ENCODE data around the gene SART3. TPM values are rescaled to one million over a fixed set of nuclear protein-coding genes. Genes with fewer than 3 reads are reported as not detected.

Gene SART3
- total RNA-seq, 2 experiments from 2014 or later, result 81.2 to 99.7 TPM

GRCh38 chr12:108602209-108602705, 41.3 kb upstream of the SART3 start:
- CTCF ChIA-PET, result interaction anchor here (0.7 kb wide), 1 partner anchor 256 kb away, joined by 3 read pairs; no protein-coding TSS in a partner anchor
- no peaks in the 10 kb centered on the region for H3K36me3 Mint-ChIP-seq
- ATAC-seq, result no peak

DNA sequence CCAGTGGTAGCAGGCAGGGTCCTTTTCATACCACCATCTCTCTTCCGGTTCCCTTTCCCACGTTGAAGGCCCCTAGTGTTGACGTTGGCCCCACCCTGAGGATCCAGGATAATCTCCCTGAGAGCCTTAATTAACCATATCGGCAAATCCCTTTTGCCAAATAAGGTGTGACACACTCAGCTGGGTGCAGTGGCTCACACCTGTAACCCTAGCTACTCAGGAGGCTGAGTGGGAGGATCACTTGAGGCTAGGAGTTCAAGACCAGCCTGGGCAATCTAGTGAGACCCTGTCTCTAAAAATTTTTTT, 39.7 kb upstream of the SART3 start:
- H3K4me3 Mint-ChIP-seq, result no peak overlapping the region
- H3K27me3 Mint-ChIP-seq, result peaks cover 4% of the 10 kb centered on the region
- CTCF ChIA-PET, result interaction anchor here (2.1 kb wide), 1 partner anchor 17 kb away, joined by 6 read pairs; no protein-coding TSS in a partner anchor
- DNase-seq (no peak), ATAC-seq (no peak)
- H3K4me1 Mint-ChIP-seq, result peaks cover 2% of the 10 kb centered on the region
- H3K27ac Mint-ChIP-seq, result no peak overlapping the region
- no peaks in the 10 kb centered on the region for H3K36me3 Mint-ChIP-seq
- H3K9me3 Mint-ChIP-seq (ENCODE audit: low read depth), result no peaks in the 10 kb centered on the region

More at GRCh38 chr12:108602209-108602705, 41.3 kb upstream of the SART3 start:
- DNase-seq, result no peak
- Mint-ChIP-seq H3K9me3 (ENCODE audit: low read depth) (peaks cover 2% of the 10 kb centered on the region), H3K4me1 (peaks cover 2% of the 10 kb centered on the region), H3K27me3 (peaks cover 4% of the 10 kb centered on the region), H3K4me3 (no peak overlapping the region), H3K27ac (no peak overlapping the region)

DNA sequence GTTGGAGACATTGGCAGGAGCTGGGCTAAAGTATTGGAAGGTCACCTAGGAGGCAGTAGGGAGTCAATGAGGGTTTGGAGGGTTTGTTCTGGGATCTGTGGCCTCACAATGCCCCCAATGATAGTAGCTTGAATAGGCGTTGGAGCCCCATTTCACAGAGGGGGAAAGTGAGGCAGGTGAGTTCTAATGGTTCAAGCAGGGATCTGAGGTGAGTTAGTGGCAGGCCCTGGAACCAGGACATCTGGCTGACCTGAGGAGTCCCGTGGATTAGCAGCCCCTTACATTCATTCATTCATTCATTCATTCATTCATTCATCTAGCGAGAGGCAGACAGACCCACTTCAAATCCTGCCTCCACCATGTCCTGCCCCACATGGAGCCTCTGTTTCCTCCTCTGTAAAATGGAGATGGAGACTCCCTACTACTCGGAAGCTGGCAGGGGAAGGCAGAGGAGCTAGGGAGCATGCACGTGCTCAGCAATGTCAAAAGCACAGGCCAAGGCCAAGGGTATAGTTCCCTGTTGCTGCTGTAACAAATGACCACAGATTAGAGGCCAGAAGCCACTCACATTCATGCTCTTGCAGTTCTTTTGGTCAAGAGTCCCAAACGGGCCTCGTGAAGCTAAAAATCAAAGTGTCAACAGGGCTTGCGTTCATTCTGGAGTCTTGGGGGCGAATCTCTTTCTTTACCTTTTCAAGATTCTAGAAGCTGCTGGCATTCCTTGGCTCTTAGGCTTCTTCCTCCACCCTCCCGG, 39.2 kb upstream of the SART3 start:
- H3K4me1 Mint-ChIP-seq, result no peaks in the 10 kb centered on the region
- no peak overlapping the region for H3K4me3 Mint-ChIP-seq
- H3K27me3 Mint-ChIP-seq, result peaks cover 4% of the 10 kb centered on the region
- CTCF ChIA-PET, result interaction anchor here (2.1 kb wide), 1 partner anchor 18 kb away, joined by 6 read pairs; no protein-coding TSS in a partner anchor
- H3K27ac Mint-ChIP-seq, result no peak overlapping the region
- DNase-seq (no peak), ATAC-seq (no peak)
- H3K9me3 Mint-ChIP-seq (ENCODE audit: low read depth), result no peaks in the 10 kb centered on the region
- no peaks in the 10 kb centered on the region for H3K36me3 Mint-ChIP-seq

DNA sequence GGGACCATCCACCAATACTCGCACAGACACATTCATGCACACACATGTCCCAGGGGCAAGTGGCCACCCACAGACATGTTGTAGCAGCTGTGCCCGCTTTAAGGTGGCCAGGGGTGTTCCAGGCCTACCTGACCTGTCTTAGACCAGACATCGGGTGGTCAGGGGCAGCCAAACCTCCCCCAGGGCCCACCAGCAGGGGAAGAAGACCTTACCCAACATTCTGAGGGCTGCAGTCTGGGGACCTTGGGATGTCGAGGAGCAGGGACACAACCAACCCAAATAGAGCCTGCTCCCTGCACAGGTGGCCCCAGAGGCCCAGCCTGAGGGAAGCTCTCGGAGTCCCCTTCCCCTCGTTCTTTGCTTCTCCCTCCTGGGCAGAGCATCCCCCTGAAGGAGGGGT, 38.6 kb upstream of the SART3 start:
- Mint-ChIP-seq H3K36me3 (no peaks in the 10 kb centered on the region), H3K27me3 (no peaks in the 10 kb centered on the region), H3K4me3 (no peak overlapping the region), H3K4me1 (no peaks in the 10 kb centered on the region), H3K27ac (no peak overlapping the region), H3K9me3 (ENCODE audit: low read depth) (no peaks in the 10 kb centered on the region)
- ATAC-seq (no peak), DNase-seq (no peak)
- CTCF ChIA-PET, result interaction anchor here (2.1 kb wide), 1 partner anchor 18 kb away, joined by 6 read pairs; no protein-coding TSS in a partner anchor

- Mint-ChIP-seq H3K4me3 (no peak overlapping the region), H3K27me3 (no peaks in the 10 kb centered on the region), H3K9me3 (ENCODE audit: low read depth) (no peaks in the 10 kb centered on the region), H3K36me3 (no peaks in the 10 kb centered on the region), H3K4me1 (no peaks in the 10 kb centered on the region), H3K27ac (no peak overlapping the region)
- DNase-seq (no peak), ATAC-seq (no peak)
- CTCF ChIA-PET, result no interaction called here
These were observed 37.7 kb upstream of the SART3 start for GRCh38 chr12:108598553-108599250.

DNA sequence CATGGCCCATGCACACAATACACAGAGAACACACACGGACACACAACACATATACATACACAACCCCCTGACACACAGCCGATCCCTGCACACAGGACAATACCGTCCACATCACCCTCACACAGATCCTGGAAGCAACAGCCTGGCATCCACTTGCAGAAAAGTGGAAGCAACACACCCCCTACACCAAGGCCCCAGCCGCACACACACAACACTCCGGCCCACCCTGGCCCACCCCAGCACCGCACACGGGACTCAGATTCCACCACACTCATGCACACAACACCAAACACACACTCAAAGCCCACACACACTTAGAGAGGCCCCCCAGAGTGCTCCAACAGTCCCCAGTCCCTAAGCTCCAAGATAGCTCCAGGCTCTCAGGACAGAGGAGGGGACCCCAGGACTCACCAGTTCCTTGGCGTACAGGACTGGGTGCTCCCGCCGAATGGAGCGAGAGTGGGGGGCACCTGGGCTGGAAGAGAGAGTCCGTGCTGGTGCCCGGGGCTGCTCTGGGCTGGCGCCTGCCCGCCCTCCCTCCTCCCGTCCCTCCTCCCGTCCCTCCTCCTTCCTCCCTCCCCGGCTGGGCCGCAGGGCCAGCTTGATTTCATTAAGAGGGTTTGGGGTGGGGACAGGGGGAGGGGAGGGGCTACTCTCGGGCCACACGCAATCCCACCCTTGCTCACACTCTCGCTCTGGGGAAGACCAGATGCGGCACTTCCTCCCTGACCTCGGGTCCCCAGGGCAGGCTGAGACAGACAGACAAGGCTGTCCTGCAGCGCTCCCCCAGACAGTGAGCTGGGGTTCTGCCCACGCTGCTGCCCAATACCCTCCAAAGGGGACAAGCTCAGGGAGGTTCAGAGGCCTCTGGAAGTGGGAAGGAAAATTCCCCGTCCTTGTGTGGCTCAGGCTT, 36.8 kb upstream of the SART3 start, which contains the start of gene TMEM119:
TSS of gene TMEM119 (minus strand) at position 526 of the 913 bp plus-strand sequence. CDS start 5,701 bp downstream, outside the sequence.
- H3K9me3 Mint-ChIP-seq (ENCODE audit: low read depth), result no peaks in the 10 kb centered on the region
- no peak within 1 kb of the TSS for H3K27ac Mint-ChIP-seq
- ATAC-seq (no peak), DNase-seq (no peak)
- no peaks in the 10 kb centered on the region for H3K36me3 Mint-ChIP-seq
- CTCF ChIA-PET, result no interaction called here
- no peak within 1 kb of the TSS for H3K4me3 Mint-ChIP-seq
- H3K27me3 Mint-ChIP-seq, result no peaks in the 10 kb centered on the region
- no peaks in the 10 kb centered on the region for H3K4me1 Mint-ChIP-seq

GRCh38 chr12:108596854-108597558, 36.0 kb upstream of the SART3 start:
- H3K27me3 Mint-ChIP-seq, result no peaks in the 10 kb centered on the region
- H3K4me3 Mint-ChIP-seq, result no peak overlapping the region
- DNase-seq (no peak), ATAC-seq (no peak)
- H3K4me1 Mint-ChIP-seq, result no peaks in the 10 kb centered on the region
- H3K9me3 Mint-ChIP-seq (ENCODE audit: low read depth), result no peaks in the 10 kb centered on the region
- CTCF ChIA-PET, result no interaction called here
- H3K36me3 Mint-ChIP-seq, result no peaks in the 10 kb centered on the region
- H3K27ac Mint-ChIP-seq, result no peak overlapping the region

DNA sequence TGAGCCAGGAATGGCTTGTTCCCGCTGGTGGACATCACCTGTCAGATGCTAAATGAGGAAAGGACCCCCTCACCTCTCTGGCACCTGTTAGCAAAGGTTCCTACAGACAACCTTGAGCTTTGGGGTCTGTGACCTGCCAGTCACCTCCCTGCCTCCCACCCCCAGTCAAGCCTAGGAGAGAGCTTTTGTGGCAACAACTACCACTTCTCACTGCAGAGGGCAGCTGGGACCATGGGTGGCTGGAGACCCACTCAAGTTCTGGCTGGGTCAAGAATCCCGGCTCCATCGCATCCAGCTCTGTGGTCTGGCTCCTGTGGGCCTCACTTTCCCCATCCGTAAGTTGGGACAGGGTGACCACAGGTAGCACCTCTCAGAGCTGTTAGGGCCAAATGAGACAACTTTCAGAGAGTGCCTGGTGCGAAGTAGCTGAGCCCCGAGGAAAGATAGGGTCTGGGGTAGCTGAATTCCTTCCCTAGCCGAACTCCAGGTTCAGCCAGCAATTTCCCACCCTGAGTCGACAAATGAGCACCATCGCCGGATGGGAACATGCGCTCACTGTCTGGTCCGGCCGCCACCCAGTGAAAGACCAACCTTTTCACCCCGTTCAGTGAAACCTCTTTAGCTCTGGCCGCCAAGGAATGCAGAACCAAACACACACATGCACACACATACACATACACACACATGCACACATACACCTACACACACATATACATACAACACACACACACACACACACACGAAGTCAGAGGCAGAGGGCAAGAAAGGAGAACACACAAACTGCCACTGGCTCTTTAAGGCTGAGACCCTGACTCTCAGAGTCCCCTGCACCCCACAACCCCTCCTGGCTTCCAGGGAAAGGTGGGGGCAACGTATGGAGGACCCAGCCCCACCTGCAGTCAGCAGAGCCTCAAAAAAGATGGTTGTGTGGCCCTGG, 35.0 kb upstream of the SART3 start:
- DNase-seq (no peak), ATAC-seq (no peak)
- Mint-ChIP-seq H3K4me1 (no peaks in the 10 kb centered on the region), H3K36me3 (no peaks in the 10 kb centered on the region), H3K27ac (no peak overlapping the region), H3K9me3 (ENCODE audit: low read depth) (no peaks in the 10 kb centered on the region), H3K27me3 (no peaks in the 10 kb centered on the region), H3K4me3 (no peak overlapping the region)
- CTCF ChIA-PET, result interaction anchor here (1.8 kb wide), 1 partner anchor 22 kb away, joined by 5 read pairs; no protein-coding TSS in a partner anchor

DNA sequence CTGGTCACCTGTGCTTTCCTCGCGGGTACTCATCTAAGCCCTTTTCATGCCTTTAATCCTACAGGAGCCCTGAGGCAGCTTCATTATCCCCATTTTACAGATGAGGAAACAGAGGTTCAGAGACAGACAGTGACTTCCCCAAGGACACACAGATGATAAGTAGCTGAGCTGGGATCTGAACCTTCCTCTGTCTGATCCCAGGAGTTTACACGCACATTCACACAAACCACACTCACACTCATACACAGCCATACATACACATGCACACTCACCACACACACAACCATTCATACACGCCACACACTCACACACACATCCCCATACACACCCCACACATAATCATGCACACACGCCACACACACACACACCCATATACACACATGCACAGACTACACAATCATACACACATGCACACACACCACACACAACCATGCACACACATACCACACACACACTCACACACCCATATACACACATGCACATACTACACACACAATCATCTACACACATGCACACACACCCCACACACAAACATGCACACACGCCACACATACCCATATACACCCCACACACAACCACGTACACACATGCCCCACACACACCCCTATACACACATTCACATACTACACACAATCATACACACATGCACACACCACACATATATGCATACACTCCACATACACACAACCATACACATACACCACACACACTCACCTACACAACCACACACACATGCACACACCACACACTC, 34.2 kb upstream of the SART3 start:
- Mint-ChIP-seq H3K27me3 (no peaks in the 10 kb centered on the region), H3K27ac (no peak overlapping the region), H3K4me3 (no peak overlapping the region), H3K4me1 (no peaks in the 10 kb centered on the region), H3K36me3 (no peaks in the 10 kb centered on the region), H3K9me3 (ENCODE audit: low read depth) (no peaks in the 10 kb centered on the region)
- DNase-seq (no peak), ATAC-seq (no peak)
- CTCF ChIA-PET, result interaction anchor here (1.8 kb wide), 1 partner anchor 23 kb away, joined by 5 read pairs; no protein-coding TSS in a partner anchor

- DNase-seq, result no peak
- no peak for ATAC-seq
- Mint-ChIP-seq H3K4me3 (no peak overlapping the region), H3K36me3 (no peaks in the 10 kb centered on the region), H3K4me1 (no peaks in the 10 kb centered on the region), H3K9me3 (ENCODE audit: low read depth) (no peaks in the 10 kb centered on the region), H3K27ac (no peak overlapping the region), H3K27me3 (no peaks in the 10 kb centered on the region)
- CTCF ChIA-PET, result interaction anchor here (1.2 to 1.8 kb wide), 2 partner anchors 24 kb away, joined by 3 to 5 read pairs; no protein-coding TSS in a partner anchor
These were observed 33.4 kb upstream of the SART3 start for GRCh38 chr12:108594323-108594903.

All from activated CD8-positive, alpha-beta memory T cell treated with anti-CD3 and anti-CD28 coated beads, Interleukin-2, amount 10 ng/mL, durations not matched to agents 7 days and 5 days (primary cell).